PC-9 (cell line): ENCODE data around the gene MAP3K7CL. TPM values are rescaled to one million over a fixed set of nuclear protein-coding genes. Genes with fewer than 3 reads are reported as not detected.

Experiments
- BruUV-seq: library from RNA; stranded (reverse); fragments of 400-500 nt; replicated peaks from 2 replicates; lab custom pipeline; 2021; lab: Mats Ljungman, UMichigan
- CTCF ChIA-PET: fragments of 300-600 bp; sonication (Branson Sonifier 250); formaldehyde crosslinking; loops from one replicate; lab custom pipeline; 2022; ENCODE audit warnings: antibody characterized with exemption; lab: Charles Lee
- POLR2A ChIA-PET: fragments of 300-600 bp; sonication (Branson Sonifier 250); formaldehyde crosslinking; loops from one replicate; lab custom pipeline; 2022; ENCODE audit warnings: antibody characterized with exemption; ENCODE audit not compliant: unreplicated experiment; lab: Charles Lee
- DNase-seq, 2 experiments: peaks; one replicate each; pipeline versions ENCODE4 v3.0.0 to v3.0.0-alpha.2; 2015 to 2022; ENCODE audit warnings: mixed read lengths in 1 of 2
- H2AFZ ChIP-seq: fragments of 200-600 bp; sonication (generic); 2 replicates; pipeline ENCODE4 v1.8.1; 2017; ENCODE audit warnings: antibody characterized with exemption
- H3F3A ChIP-seq: fragments of 200-600 bp; sonication (generic); 2 replicates; pipeline ENCODE4 v1.8.1; 2017; ENCODE audit warnings: antibody characterized with exemption, mild to moderate bottlenecking, low read depth; ENCODE audit not compliant: insufficient read depth
- H3K27ac ChIP-seq: fragments of 200-600 bp; sonication (generic); 2 replicates; pipeline ENCODE4 v1.6.1; 2016; ENCODE audit warnings: mixed run types
- H3K27me3 ChIP-seq: fragments of 200-600 bp; sonication (generic); 2 replicates; pipeline ENCODE4 v1.6.1; 2016; ENCODE audit warnings: low read depth, mixed run types; ENCODE audit not compliant: insufficient read depth
- H3K36me3 ChIP-seq: fragments of 200-600 bp; sonication (generic); 2 replicates; pipeline ENCODE4 v1.6.1; 2016; ENCODE audit warnings: low read depth, mixed run types
- H3K4me1 ChIP-seq: fragments of 200-600 bp; sonication (generic); replicated peaks from 2 replicates; pipeline ENCODE4 v1.6.1; 2016; ENCODE audit warnings: mixed run types; ENCODE audit not compliant: insufficient read depth
- H3K4me2 ChIP-seq: fragments of 200-600 bp; sonication (generic); 2 replicates; pipeline ENCODE4 v1.6.1; 2017; ENCODE audit warnings: mixed run types
- H3K4me3 ChIP-seq: fragments of 200-600 bp; sonication (generic); 2 replicates; pipeline ENCODE4 v1.6.1; 2016; ENCODE audit warnings: mixed run types
- H3K79me2 ChIP-seq: fragments of 200-600 bp; sonication (generic); 2 replicates; pipeline ENCODE4 v1.6.1; 2017; ENCODE audit warnings: low read depth, mixed run types
- H3K9me2 ChIP-seq: fragments of 200-600 bp; sonication (generic); 2 replicates; pipeline ENCODE4 v1.8.1; 2017; ENCODE audit warnings: mild to moderate bottlenecking; ENCODE audit not compliant: insufficient read depth
- H3K9me3 ChIP-seq: fragments of 200-600 bp; sonication (generic); 2 replicates; pipeline ENCODE4 v1.8.1; 2016; ENCODE audit warnings: low read depth; ENCODE audit not compliant: insufficient read depth
- H4K20me1 ChIP-seq: fragments of 200-600 bp; sonication (generic); 2 replicates; pipeline ENCODE4 v1.8.1; 2017; ENCODE audit not compliant: insufficient read depth
- EZH2 ChIP-seq: fragments of 200-600 bp; sonication (generic); IDR thresholded peaks from 2 replicates; pipeline ENCODE4 v1.8.0; 2017; ENCODE audit warnings: antibody characterized with exemption, low read depth
- intact Hi-C: fragments of 100-400 bp; cut with micrococcal nuclease; formaldehyde crosslinking; loops from one replicate; pipeline ENCODE4 v1.10.0; 2022; ENCODE audit not compliant: unreplicated experiment
- total RNA-seq: library from RNA; stranded (reverse); gene quantifications from 2 replicates; pipeline ENCODE4 v1.2.3, GENCODE V29; 2021
- TF ChIP-seq, protein P1 (sequence below): fragments of 200-600 bp; sonication (generic); conservative IDR thresholded peaks from 2 replicates; pipeline ENCODE4 v1.6.1; 2017; ENCODE audit warnings: mixed run types, antibody characterized with exemption, mild to moderate bottlenecking, moderate library complexity

Gene MAP3K7CL
- total RNA-seq, 1 experiment from 2014 or later, result 0.37 TPM

DNA sequence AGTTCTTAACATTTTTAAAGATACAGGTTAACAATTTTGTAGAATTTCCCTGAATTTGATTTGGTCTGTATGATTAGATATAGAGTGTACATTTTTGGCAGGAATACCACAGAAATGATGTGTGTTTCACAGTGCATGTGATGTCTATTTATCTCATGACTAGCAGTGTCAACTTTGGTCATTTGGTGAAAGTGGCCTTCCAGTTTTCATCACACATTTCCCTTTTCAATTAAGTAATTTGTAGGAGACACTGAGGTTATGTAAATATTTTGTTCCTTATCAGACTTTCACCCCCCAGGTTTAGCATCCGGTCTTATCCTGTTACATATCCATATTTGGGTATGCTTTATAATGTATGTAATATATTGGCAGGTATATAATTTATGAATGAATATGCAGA, 41.8 kb downstream of the MAP3K7CL start:
- peaks cover 23% of the 10 kb centered on the region for H3F3A ChIP-seq
- H3K4me2 ChIP-seq, result no peak overlapping the region
- H3K4me3 ChIP-seq, result no peak overlapping the region
- POLR2A ChIA-PET, result no interaction called here
- intact Hi-C loops, result no loop called here
- CTCF ChIA-PET, result no interaction called here
- H3K9me3 ChIP-seq, result no peaks in the 10 kb centered on the region
- H3K27me3 ChIP-seq, result no peaks in the 10 kb centered on the region
- no TSS peak for BruUV-seq
- H3K4me1 ChIP-seq, result peaks cover 64% of the 10 kb centered on the region
- DNase-seq, result no peak
- no peak for TF ChIP-seq EZH2
- TF ChIP-seq, protein P1, sequence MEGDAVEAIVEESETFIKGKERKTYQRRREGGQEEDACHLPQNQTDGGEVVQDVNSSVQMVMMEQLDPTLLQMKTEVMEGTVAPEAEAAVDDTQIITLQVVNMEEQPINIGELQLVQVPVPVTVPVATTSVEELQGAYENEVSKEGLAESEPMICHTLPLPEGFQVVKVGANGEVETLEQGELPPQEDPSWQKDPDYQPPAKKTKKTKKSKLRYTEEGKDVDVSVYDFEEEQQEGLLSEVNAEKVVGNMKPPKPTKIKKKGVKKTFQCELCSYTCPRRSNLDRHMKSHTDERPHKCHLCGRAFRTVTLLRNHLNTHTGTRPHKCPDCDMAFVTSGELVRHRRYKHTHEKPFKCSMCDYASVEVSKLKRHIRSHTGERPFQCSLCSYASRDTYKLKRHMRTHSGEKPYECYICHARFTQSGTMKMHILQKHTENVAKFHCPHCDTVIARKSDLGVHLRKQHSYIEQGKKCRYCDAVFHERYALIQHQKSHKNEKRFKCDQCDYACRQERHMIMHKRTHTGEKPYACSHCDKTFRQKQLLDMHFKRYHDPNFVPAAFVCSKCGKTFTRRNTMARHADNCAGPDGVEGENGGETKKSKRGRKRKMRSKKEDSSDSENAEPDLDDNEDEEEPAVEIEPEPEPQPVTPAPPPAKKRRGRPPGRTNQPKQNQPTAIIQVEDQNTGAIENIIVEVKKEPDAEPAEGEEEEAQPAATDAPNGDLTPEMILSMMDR, result no peak
- no peak overlapping the region for H3K27ac ChIP-seq
- no peak overlapping the region for H2AFZ ChIP-seq
- H3K36me3 ChIP-seq, result no peaks in the 10 kb centered on the region
- H3K9me2 ChIP-seq, result no peaks in the 10 kb centered on the region
- H3K79me2 ChIP-seq, result no peaks in the 10 kb centered on the region
- H4K20me1 ChIP-seq, result no peaks in the 10 kb centered on the region

DNA sequence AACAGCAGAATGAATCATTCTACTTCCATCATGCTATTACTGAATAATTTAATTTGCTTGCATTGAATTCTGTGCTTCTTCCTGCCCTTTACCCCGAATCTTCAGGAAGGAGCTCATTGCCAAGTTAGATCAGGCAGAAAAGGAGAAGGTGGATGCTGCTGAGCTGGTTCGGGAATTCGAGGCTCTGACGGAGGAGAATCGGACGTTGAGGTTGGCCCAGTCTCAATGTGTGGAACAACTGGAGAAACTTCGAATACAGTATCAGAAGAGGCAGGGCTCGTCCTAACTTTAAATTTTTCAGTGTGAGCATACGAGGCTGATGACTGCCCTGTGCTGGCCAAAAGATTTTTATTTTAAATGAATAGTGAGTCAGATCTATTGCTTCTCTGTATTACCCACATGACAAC, 44.2 kb downstream of the MAP3K7CL start:
- ChIA-PET POLR2A (no interaction called here), CTCF (no interaction called here)
- Histone ChIP-seq H3K27me3 (no peaks in the 10 kb centered on the region), H3K27ac (0 out of 2 replicates have a peak overlapping the region, but pooled peaks have one; percentile 45), H3K9me3 (no peaks in the 10 kb centered on the region), H3K4me3 (no peak overlapping the region), H3K36me3 (no peaks in the 10 kb centered on the region), H3K4me2 (0 out of 2 replicates have a peak overlapping the region, but pooled peaks have one; percentile 5), H3K79me2 (no peaks in the 10 kb centered on the region), H3F3A (peaks cover 6% of the 10 kb centered on the region; the same call in 1 of the 2 replicates), H3K4me1 (peaks cover 53% of the 10 kb centered on the region), H2AFZ (no peak overlapping the region), H3K9me2 (no peaks in the 10 kb centered on the region), H4K20me1 (no peaks in the 10 kb centered on the region)
- no peak for DNase-seq
- TF ChIP-seq EZH2, result no peak
- TF ChIP-seq, protein P1, result no peak
- no TSS peak for BruUV-seq
- intact Hi-C loops, result no loop called here

DNA sequence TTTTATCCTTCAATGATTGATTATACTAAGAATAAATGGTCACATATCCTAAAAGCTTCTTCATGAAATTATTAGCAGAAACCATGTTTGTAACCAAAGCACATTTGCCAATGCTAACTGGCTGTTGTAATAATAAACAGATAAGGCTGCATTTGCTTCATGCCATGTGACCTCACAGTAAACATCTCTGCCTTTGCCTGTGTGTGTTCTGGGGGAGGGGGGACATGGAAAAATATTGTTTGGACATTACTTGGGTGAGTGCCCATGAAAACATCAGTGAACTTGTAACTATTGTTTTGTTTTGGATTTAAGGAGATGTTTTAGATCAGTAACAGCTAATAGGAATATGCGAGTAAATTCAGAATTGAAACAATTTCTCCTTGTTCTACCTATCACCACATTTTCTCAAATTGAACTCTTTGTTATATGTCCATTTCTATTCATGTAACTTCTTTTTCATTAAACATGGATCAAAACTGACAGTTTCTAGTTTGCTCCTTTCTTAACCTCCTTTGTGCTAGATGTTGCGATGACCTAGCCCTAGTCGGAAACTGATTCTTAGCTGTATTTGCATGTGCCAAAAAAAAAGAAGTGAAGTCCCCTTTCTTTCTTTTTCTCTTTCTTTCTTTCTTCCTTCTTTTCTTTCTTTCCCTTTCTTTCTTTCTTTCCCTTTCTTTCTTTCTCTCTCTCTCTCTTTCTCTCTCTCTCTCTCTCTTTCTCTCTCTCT, 45.1 kb downstream of the MAP3K7CL start:
- no TSS peak for BruUV-seq
- POLR2A ChIA-PET, result no interaction called here
- Histone ChIP-seq H3K79me2 (no peaks in the 10 kb centered on the region), H3K36me3 (no peaks in the 10 kb centered on the region), H3K4me1 (peaks cover 44% of the 10 kb centered on the region), H2AFZ (no peak overlapping the region), H3K9me2 (no peaks in the 10 kb centered on the region), H3K9me3 (no peaks in the 10 kb centered on the region), H3K27me3 (no peaks in the 10 kb centered on the region), H4K20me1 (no peaks in the 10 kb centered on the region), H3F3A (no peaks in the 10 kb centered on the region), H3K4me2 (0 out of 2 replicates have a peak overlapping the region, but pooled peaks have one; percentile 9), H3K27ac (0 out of 2 replicates have a peak overlapping the region, but pooled peaks have one; percentile 45), H3K4me3 (no peak overlapping the region)
- TF ChIP-seq, protein P1, result no peak
- TF ChIP-seq EZH2, result no peak
- intact Hi-C loops, result no loop called here
- peak in 1 of 2 experiments; percentile 45 for DNase-seq
- CTCF ChIA-PET, result no interaction called here
